RWPE1 (cell line): ENCODE data around the gene SYNPO2.

Experiments used
- CTCF ChIA-PET: fragments of 350-600 bp; sonication (Branson Sonifier 250); formaldehyde crosslinking; extraction: SDS; loops from one replicate; lab custom pipeline; 2021; lab: Yijun Ruan, JAX
- POLR2A ChIA-PET: fragments of 400-600 bp; formaldehyde crosslinking; extraction: SDS; loops from one replicate; lab custom pipeline; 2020; ENCODE audit warnings: antibody characterized with exemption; ENCODE audit not compliant: low non-redundant PET; lab: Yijun Ruan, JAX
- DNase-seq: peaks from one replicate; pipeline ENCODE4 v3.0.0; 2012; ENCODE audit warnings: low spot score
- H3K27ac ChIP-seq: fragments of 450-650 bp; 2 replicates; pipeline ENCODE4 v1.5.1; 2017
- TF ChIP-seq, protein P1 (sequence below): fragments of 450-650 bp; conservative IDR thresholded peaks from 2 replicates; pipeline ENCODE4 v1.5.1; 2017; ENCODE audit warnings: low read depth, mild to moderate bottlenecking

SYNPO2 gene

GRCh38 chr4:118848242-118848641 is 40.4 kb upstream of the SYNPO2 start:
- ChIA-PET POLR2A (no interaction called here), CTCF (no interaction called here)
- TF ChIP-seq, protein P1, sequence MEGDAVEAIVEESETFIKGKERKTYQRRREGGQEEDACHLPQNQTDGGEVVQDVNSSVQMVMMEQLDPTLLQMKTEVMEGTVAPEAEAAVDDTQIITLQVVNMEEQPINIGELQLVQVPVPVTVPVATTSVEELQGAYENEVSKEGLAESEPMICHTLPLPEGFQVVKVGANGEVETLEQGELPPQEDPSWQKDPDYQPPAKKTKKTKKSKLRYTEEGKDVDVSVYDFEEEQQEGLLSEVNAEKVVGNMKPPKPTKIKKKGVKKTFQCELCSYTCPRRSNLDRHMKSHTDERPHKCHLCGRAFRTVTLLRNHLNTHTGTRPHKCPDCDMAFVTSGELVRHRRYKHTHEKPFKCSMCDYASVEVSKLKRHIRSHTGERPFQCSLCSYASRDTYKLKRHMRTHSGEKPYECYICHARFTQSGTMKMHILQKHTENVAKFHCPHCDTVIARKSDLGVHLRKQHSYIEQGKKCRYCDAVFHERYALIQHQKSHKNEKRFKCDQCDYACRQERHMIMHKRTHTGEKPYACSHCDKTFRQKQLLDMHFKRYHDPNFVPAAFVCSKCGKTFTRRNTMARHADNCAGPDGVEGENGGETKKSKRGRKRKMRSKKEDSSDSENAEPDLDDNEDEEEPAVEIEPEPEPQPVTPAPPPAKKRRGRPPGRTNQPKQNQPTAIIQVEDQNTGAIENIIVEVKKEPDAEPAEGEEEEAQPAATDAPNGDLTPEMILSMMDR = no peak
- no peak overlapping the region for H3K27ac ChIP-seq
- DNase-seq = no peak

DNA sequence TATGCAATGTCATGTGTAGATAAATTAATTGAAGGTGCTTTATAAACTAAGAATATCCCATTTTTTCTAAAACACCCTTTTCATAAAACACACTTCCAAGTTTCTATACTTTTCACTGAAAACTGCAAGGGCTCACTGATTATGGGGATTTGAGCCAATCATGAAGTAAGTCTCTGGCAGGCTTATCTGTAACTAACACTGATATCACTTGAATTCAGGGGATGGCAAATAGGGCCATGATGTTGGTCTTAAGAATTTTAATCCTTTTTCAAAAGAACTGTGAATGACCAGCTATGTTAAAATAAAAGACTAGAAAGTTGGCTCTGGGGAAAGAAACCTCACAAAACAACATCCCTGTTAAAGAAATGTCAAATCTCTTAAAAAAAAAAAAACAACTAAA is 39.8 kb upstream of the SYNPO2 start:
- CTCF ChIA-PET = interaction anchor here (0.7 kb wide), 1 partner anchor 110 kb away, joined by 3 read pairs; no protein-coding TSS in a partner anchor

DNA sequence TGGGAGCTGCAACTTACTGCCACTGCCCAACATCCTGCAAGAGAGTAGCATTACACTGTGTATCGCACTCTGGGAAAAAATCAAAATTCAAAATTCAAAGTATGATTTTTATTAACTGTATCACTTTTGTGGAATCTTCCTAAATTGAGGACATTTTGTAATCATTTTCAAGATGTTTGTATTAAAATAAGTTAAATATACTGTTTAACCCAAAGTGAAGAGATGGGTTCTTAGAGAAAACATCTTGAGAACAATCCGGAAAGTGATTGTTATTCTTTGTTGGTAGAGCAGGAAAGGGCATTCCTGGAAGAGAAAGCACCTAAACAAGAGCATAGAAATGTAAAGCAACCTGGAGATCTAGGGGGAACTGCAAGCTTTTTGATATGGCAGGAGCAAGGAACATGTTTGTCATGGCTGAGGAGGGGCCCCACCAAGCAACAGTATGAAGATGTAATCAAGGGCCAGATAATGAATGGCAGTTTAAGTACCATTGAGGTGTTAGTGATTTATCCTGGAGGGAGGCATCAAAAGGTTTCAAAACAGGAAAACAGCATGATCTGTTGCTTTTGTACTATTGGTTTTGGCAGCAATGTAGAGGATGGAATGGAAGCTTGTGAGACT is 38.7 kb upstream of the SYNPO2 start:
- POLR2A ChIA-PET = no interaction called here
- CTCF ChIA-PET = interaction anchor here (0.9 to 1.3 kb wide), 3 partner anchors 8 to 78 kb away, joined by 3 read pairs; no protein-coding TSS in a partner anchor
- TF ChIP-seq, protein P1 = no peak

More for the DNA sequence above, 39.8 kb upstream of the SYNPO2 start:
- no peak for DNase-seq
- TF ChIP-seq, protein P1 = no peak
- no peak overlapping the region for H3K27ac ChIP-seq
- POLR2A ChIA-PET = no interaction called here

DNA sequence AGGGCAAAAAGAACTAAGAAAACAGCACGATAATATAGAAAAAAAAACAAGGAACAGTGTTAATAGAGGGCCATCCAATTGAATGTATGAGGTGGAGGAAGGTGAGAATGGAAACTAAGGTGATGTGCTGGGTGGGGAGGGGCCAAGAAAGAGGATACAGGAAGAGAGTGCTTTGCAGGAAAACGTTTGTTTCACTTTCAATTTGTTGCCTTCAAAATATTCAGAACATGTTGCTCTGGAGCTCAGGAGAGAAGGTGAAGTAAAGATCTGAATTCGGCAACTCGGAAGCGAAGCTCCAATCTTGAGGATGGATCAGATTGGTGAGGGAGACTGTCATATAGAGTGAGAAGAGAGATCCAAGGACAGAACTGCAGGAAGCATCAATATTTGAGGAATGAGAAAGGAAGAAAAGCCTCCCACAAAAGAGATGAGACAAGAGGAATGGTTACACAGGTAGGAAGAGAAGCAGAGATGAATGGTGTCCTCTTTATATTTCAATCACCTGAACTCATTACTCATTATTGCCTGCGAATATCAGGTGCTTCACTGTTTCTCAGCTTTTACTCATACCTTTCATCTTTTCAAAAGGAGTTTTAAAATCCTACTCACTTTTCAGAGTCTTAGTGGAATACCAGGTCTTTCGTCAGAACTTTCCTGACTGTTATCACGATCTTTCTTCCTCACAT is 38.0 kb upstream of the SYNPO2 start:
- no peak for DNase-seq
- H3K27ac ChIP-seq = no peak overlapping the region
- ChIA-PET POLR2A (no interaction called here), CTCF (interaction anchor here (0.6 to 1.3 kb wide), 3 partner anchors 9 to 14 kb away, joined by 3 read pairs; no protein-coding TSS in a partner anchor)
- TF ChIP-seq, protein P1 = no peak

More for the DNA sequence above, 38.7 kb upstream of the SYNPO2 start:
- no peak for DNase-seq
- no peak overlapping the region for H3K27ac ChIP-seq

DNA sequence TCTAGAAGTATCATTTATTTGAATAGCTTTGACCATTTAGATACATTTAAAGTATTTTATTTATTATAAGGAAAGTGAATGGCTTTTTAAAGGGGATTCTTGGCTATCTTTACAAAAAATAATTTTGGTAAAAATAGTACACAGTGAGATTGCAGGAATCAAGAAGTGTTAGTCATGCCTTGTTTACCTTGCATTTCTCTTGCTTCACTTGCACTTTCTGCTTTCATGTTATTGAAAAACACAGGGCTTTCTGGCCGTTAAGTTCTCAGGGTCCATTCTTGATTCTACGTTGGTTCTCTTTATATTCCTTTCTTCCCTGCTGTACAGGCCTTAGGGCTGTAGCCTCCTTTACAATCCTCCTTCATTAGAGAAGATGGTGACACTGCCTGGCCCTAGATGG is 30.9 kb upstream of the SYNPO2 start:
- DNase-seq = no peak
- POLR2A ChIA-PET = no interaction called here
- CTCF ChIA-PET = interaction anchor here (0.6 kb wide), 1 partner anchor 145 kb away, joined by 4 read pairs; no protein-coding TSS in a partner anchor
- no peak overlapping the region for H3K27ac ChIP-seq
- TF ChIP-seq, protein P1 = no peak

- ChIA-PET CTCF (no interaction called here), POLR2A (no interaction called here)
- TF ChIP-seq, protein P1 = no peak
- DNase-seq = no peak
- no peak overlapping the region for H3K27ac ChIP-seq
These were observed 29.9 kb upstream of the SYNPO2 start for GRCh38 chr4:118858779-118859178.
